Mesendoderm (in vitro differentiated cells): ENCODE data around the gene CBX6.

Experiments used
- DNase-seq: peaks from one replicate; pipeline ENCODE4 v3.0.0; 2013
- H2AK5ac ChIP-seq: 2 replicates; pipeline ENCODE4 v1.6.1; 2013; ENCODE audit warnings: low read length, inconsistent platforms
- H2BK120ac ChIP-seq: 2 replicates; pipeline ENCODE4 v1.6.1; 2013; ENCODE audit warnings: low read depth, mild to moderate bottlenecking, low read length, moderate library complexity, mixed read lengths
- H2BK15ac ChIP-seq: replicated peaks from 2 replicates; pipeline ENCODE4 v1.6.1; 2013; ENCODE audit warnings: low read depth, mild to moderate bottlenecking, moderate library complexity
- H2BK5ac ChIP-seq: 2 replicates; pipeline ENCODE4 v1.6.1; 2013; ENCODE audit warnings: low read length, inconsistent platforms
- H3K18ac ChIP-seq: 2 replicates; pipeline ENCODE4 v1.6.1; 2013; ENCODE audit warnings: mild to moderate bottlenecking, low read length, mixed read lengths
- H3K23ac ChIP-seq: one replicate; pipeline ENCODE4 v1.6.1; 2013; ENCODE audit warnings: low read length
- H3K27ac ChIP-seq: 2 replicates; pipeline ENCODE4 v1.5.1; 2013; ENCODE audit warnings: low read depth, mild to moderate bottlenecking, inconsistent platforms, low read length, moderate library complexity
- H3K27me3 ChIP-seq: 2 replicates; pipeline ENCODE4 v1.6.1; 2013; ENCODE audit warnings: low read length, control low read depth, mild to moderate bottlenecking, inconsistent platforms; ENCODE audit not compliant: insufficient read depth, poor library complexity
- H3K36me3 ChIP-seq: 2 replicates; pipeline ENCODE4 v1.6.1; 2013; ENCODE audit warnings: low read length, inconsistent platforms; ENCODE audit not compliant: control insufficient read depth, insufficient read depth
- H3K4ac ChIP-seq: one replicate; pipeline ENCODE4 v1.6.1; 2013; ENCODE audit warnings: low read depth, mild to moderate bottlenecking, low read length, moderate library complexity
- H3K4me1 ChIP-seq: 2 replicates; pipeline ENCODE4 v1.6.1; 2013; ENCODE audit warnings: low read depth, low read length, inconsistent platforms; ENCODE audit not compliant: control insufficient read depth
- H3K4me2 ChIP-seq: 2 replicates; pipeline ENCODE4 v1.6.1; 2013; ENCODE audit warnings: low read length
- H3K4me3 ChIP-seq: 2 replicates; pipeline ENCODE4 v1.5.1; 2013; ENCODE audit warnings: mild to moderate bottlenecking, low read length
- H3K56ac ChIP-seq: one replicate; pipeline ENCODE4 v1.6.1; 2013; ENCODE audit warnings: low read length
- H3K79me1 ChIP-seq: 2 replicates; pipeline ENCODE4 v1.6.1; 2013; ENCODE audit warnings: low read length, inconsistent platforms
- H3K79me2 ChIP-seq: 2 replicates; pipeline ENCODE4 v1.6.1; 2013; ENCODE audit warnings: mild to moderate bottlenecking, low read length; ENCODE audit not compliant: control insufficient read depth, insufficient read depth
- H3K9ac ChIP-seq: 2 replicates; pipeline ENCODE4 v1.6.1; 2013; ENCODE audit warnings: low read length, inconsistent platforms
- H4K5ac ChIP-seq: one replicate; pipeline ENCODE4 v1.6.1; 2013; ENCODE audit warnings: low read length
- H4K8ac ChIP-seq: one replicate; pipeline ENCODE4 v1.6.1; 2013; ENCODE audit warnings: low read depth, mild to moderate bottlenecking, control low read depth, low read length, moderate library complexity
- WGBS: extraction: QIAGEN DNeasy Blood & Tissue Kit; methylation state at CpG from one replicate; pipeline ENCODE4 v1.1.7; 2013; ENCODE audit warnings: low lambda C conversion rate, missing lambda C conversion rate; ENCODE audit not compliant: insufficient coverage; ENCODE audit errors: extremely low coverage; 5-methylcytosine and 5-hydroxymethylcytosine counted together

The CBX6 gene

DNA sequence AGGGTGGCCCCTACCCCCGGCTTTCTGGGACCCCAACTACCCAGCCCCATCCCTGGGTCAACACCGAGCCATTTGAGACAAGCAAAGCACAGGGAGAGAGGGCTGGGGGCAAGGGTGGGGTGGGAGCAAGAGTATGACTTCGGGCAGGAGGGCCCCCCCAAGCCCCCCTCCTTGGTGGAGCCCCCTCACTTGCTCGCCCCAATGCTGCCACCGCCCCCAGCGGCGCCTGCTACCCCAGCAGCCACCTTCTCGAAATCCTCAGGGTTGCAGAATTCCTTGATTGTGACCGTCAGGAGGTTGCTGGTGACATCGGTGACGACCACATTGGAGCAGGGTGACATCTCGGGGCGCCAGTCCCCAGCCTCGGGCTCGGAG, 6.0 kb downstream of the CBX6 start:
- no peak overlapping the region for H2BK15ac ChIP-seq
- no peak overlapping the region for H3K27ac ChIP-seq
- H3K27me3 ChIP-seq: no peaks in the 10 kb centered on the region
- H3K4me2 ChIP-seq: no peak overlapping the region
- H3K18ac ChIP-seq: no peak overlapping the region
- H4K5ac ChIP-seq: no peak overlapping the region
- no peak overlapping the region for H3K56ac ChIP-seq
- H3K79me2 ChIP-seq: peaks cover under 1% of the 10 kb centered on the region
- H3K9ac ChIP-seq: no peak overlapping the region
- H3K4me3 ChIP-seq: no peak overlapping the region
- H3K4ac ChIP-seq: no peak overlapping the region
- H3K4me1 ChIP-seq: peaks cover 2% of the 10 kb centered on the region
- no peak overlapping the region for H2AK5ac ChIP-seq
- DNase-seq: no peak
- H2BK5ac ChIP-seq: no peak overlapping the region
- H4K8ac ChIP-seq: no peak overlapping the region
- WGBS: no CpG with 5 or more reads among the region's 15 CpGs
- no peak overlapping the region for H2BK120ac ChIP-seq
- H3K23ac ChIP-seq: no peak overlapping the region
- H3K79me1 ChIP-seq: peaks cover 7% of the 10 kb centered on the region
- H3K36me3 ChIP-seq: peaks cover 2% of the 10 kb centered on the region

GRCh38 chr22:38865201-38866023, 6.6 kb downstream of the CBX6 start:
- no peak for DNase-seq
- no peak overlapping the region for H4K8ac ChIP-seq
- no CpG with 5 or more reads among the region's 20 CpGs for WGBS
- no peaks in the 10 kb centered on the region for H3K4me1 ChIP-seq
- H2BK5ac ChIP-seq: no peak overlapping the region
- no peak overlapping the region for H2BK15ac ChIP-seq
- no peak overlapping the region for H3K4me2 ChIP-seq
- H3K23ac ChIP-seq: no peak overlapping the region
- H3K27ac ChIP-seq: no peak overlapping the region
- H3K9ac ChIP-seq: no peak overlapping the region
- H2AK5ac ChIP-seq: no peak overlapping the region
- H3K18ac ChIP-seq: no peak overlapping the region
- H4K5ac ChIP-seq: no peak overlapping the region
- no peak overlapping the region for H3K56ac ChIP-seq
- H3K79me1 ChIP-seq: peaks cover 6% of the 10 kb centered on the region
- H3K4me3 ChIP-seq: no peak overlapping the region
- H3K36me3 ChIP-seq: peaks cover 2% of the 10 kb centered on the region
- H3K79me2 ChIP-seq: no peaks in the 10 kb centered on the region
- no peak overlapping the region for H2BK120ac ChIP-seq
- H3K4ac ChIP-seq: no peak overlapping the region
- no peaks in the 10 kb centered on the region for H3K27me3 ChIP-seq

DNA sequence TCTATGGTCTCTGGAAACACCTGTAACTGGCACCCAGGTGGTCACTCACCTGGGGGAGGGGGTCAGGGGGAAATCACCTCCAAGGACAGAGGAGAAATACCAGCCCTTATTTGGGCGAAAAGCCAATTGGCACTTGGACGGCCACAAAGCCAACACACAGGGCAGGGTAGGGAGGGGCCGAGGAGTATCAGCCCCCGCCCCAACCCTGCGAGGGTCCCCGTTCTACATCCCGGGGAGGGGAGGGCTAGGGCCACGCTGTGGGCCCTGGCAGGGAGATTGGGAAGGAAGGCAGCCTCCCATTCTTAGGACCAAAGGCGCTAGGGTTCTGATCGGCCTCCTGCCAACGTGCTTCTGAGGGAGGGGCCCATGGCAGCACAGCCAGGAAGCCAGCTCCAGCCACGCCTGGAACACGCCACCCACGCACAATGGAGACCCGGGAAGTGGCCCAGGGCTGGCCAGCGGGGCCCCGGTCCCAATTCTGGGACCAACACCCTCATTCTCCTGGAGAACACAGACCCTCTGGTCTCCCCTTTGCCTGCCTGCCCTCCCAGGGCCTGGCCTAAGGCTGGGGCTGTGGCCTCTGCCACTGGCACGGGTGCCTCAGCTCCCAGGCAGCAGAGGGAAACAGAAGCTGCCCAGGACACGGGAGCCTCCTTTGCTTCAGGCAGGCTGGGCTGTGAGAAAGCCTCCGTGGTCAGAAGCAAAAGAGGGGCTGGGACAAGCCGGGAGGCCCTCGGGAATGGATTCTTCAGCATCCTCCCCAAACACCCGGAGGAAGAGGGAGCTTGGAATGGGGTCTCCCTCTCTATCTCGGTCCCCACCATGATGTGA, 7.4 kb downstream of the CBX6 start:
- H2BK120ac ChIP-seq: no peak overlapping the region
- H3K4me3 ChIP-seq: no peak overlapping the region
- no peak overlapping the region for H4K8ac ChIP-seq
- H3K23ac ChIP-seq: no peak overlapping the region
- no peaks in the 10 kb centered on the region for H3K27me3 ChIP-seq
- H2AK5ac ChIP-seq: no peak overlapping the region
- no peak overlapping the region for H3K9ac ChIP-seq
- no peak overlapping the region for H2BK5ac ChIP-seq
- no peak overlapping the region for H2BK15ac ChIP-seq
- peaks cover 2% of the 10 kb centered on the region for H3K36me3 ChIP-seq
- peak overlapping the region; percentile 25 for H3K56ac ChIP-seq
- no peak overlapping the region for H3K4ac ChIP-seq
- no peaks in the 10 kb centered on the region for H3K4me1 ChIP-seq
- no peak for DNase-seq
- no peak overlapping the region for H3K4me2 ChIP-seq
- no CpG with 5 or more reads among the region's 24 CpGs for WGBS
- H3K27ac ChIP-seq: no peak overlapping the region
- no peaks in the 10 kb centered on the region for H3K79me2 ChIP-seq
- H3K18ac ChIP-seq: no peak overlapping the region
- peaks cover 1% of the 10 kb centered on the region for H3K79me1 ChIP-seq
- H4K5ac ChIP-seq: no peak overlapping the region

- no peak overlapping the region for H2BK15ac ChIP-seq
- H3K79me1 ChIP-seq: peaks cover 1% of the 10 kb centered on the region
- no peak overlapping the region for H3K23ac ChIP-seq
- H3K4me1 ChIP-seq: no peaks in the 10 kb centered on the region
- no peak overlapping the region for H3K9ac ChIP-seq
- H3K56ac ChIP-seq: no peak overlapping the region
- DNase-seq: no peak
- no peaks in the 10 kb centered on the region for H3K27me3 ChIP-seq
- no CpG with 5 or more reads among the region's 12 CpGs for WGBS
- H2BK5ac ChIP-seq: no peak overlapping the region
- no peak overlapping the region for H2AK5ac ChIP-seq
- no peak overlapping the region for H2BK120ac ChIP-seq
- peaks cover 2% of the 10 kb centered on the region for H3K36me3 ChIP-seq
- no peak overlapping the region for H3K4ac ChIP-seq
- no peaks in the 10 kb centered on the region for H3K79me2 ChIP-seq
- no peak overlapping the region for H4K5ac ChIP-seq
- no peak overlapping the region for H4K8ac ChIP-seq
- H3K4me3 ChIP-seq: no peak overlapping the region
- no peak overlapping the region for H3K18ac ChIP-seq
- H3K27ac ChIP-seq: no peak overlapping the region
- H3K4me2 ChIP-seq: no peak overlapping the region
Measured at GRCh38 chr22:38863531-38864131, 8.4 kb downstream of the CBX6 start.

DNA sequence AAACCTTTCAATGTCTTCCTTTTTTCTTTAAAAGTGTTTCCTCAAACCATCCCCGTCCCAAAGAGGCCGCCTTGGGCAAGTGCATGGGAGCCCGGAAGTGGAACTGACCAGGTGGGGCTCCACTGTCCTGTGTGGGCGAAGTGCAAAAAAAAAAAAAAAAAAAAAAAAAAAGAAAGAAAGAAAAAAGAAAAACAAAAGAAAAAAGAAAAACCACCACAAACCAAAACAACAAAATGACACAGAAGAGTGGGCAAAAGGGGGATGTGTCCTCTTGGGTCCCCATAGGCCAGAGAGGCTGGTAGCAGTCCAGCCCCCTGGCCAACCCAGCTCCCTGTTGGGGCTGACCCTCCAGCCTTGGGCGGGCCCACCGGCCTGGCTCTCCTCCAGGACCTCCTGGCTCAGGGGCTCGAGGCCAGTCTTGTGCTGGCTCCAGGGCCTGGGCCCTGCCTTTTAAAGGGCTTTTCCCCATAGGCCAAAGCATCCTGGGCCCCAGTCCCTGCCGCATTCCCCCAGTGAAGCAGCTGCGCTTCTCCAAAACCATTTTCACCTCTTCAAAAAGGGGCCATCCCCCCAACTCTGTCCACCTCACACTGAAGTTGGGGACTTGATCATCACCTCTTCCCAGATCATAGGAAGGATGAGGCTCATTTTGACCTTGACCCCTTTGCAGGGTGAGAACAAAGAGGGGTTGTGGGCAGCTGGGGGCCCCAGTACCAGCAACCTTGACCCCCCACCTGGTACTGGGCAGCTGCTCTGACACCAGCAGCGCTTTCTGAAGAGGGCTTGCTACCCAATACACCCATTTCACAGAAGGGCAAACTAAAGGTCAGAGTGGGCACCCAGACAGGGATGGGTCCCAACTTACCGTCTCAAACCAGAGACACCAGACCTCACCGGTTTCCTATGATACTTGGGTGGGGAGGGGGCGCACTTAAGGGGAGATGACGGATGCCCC, 9.4 kb downstream of the CBX6 start:
- Histone ChIP-seq H3K56ac (no peak overlapping the region), H3K4ac (no peak overlapping the region), H3K4me3 (no peak overlapping the region), H3K18ac (no peak overlapping the region), H3K23ac (no peak overlapping the region), H3K27ac (no peak overlapping the region), H2BK5ac (no peak overlapping the region), H3K9ac (no peak overlapping the region), H2BK120ac (no peak overlapping the region), H4K8ac (no peak overlapping the region), H4K5ac (no peak overlapping the region), H3K79me2 (no peaks in the 10 kb centered on the region), H2AK5ac (no peak overlapping the region), H3K36me3 (peaks cover 2% of the 10 kb centered on the region), H2BK15ac (no peak overlapping the region), H3K27me3 (no peaks in the 10 kb centered on the region), H3K4me1 (no peaks in the 10 kb centered on the region), H3K79me1 (no peaks in the 10 kb centered on the region), H3K4me2 (no peak overlapping the region)
- no peak for DNase-seq
- no CpG with 5 or more reads among the region's 14 CpGs for WGBS
